Astrocyte (in vitro differentiated cells and primary cell): Measurements from ENCODE around the gene BOD1L1.

Source experiments
- CTCF ChIP-seq: IDR thresholded peaks from 2 replicates; pipeline ENCODE4 v1.5.1; 2011; ENCODE audit warnings: low read depth, mild to moderate bottlenecking, inconsistent platforms, low read length, moderate library complexity; ENCODE audit not compliant: insufficient read depth
- EZH2 ChIP-seq: IDR thresholded peaks from 2 replicates; pipeline ENCODE4 v1.6.1; 2012; ENCODE audit warnings: mild to moderate bottlenecking, low read length, inconsistent platforms; ENCODE audit not compliant: insufficient read depth

- TF ChIP-seq EZH2 (no peak), CTCF (no peak)
Measured at GRCh38 chr4:13546142-13546940, 81.2 kb downstream of the BOD1L1 start.
